Right lobe of liver (tissue), 6 donors: ENCODE measurements around the gene MACROD1. TPM values are rescaled to one million over a fixed set of nuclear protein-coding genes. Genes with fewer than 3 reads are reported as not detected.

Experiments used
- ATAC-seq, 4 donors: fragments of 200-7000 bp; cut with Tn5 transposase; one replicate each; pipeline ENCODE4 v1.9.1; 2020; ENCODE audit warnings: mild to moderate bottlenecking in 4 of 4, moderate library complexity in 4 of 4
- DNase-seq, 3 donors: peaks; one replicate each; pipeline ENCODE4 v3.0.0-alpha.2; 2020
- H3K27ac ChIP-seq, 3 donors: fragments of 200-600 bp; one replicate each; pipeline ENCODE4 v1.8.0; 2022
- H3K27me3 ChIP-seq, 2 donors: fragments of 200-600 bp; one replicate each; pipeline ENCODE4 v1.8.0; 2022
- H3K36me3 ChIP-seq, 4 donors: fragments of 200-600 bp; sonication (generic) in 1 of 4; one replicate each; pipeline versions ENCODE4 v1.5.1 to v1.8.0; 2017 to 2022; ENCODE audit warnings: control low read depth in 1 of 4
- H3K4me1 ChIP-seq, 4 donors: fragments of 200-600 bp; sonication (generic) in 1 of 4; one replicate each; pipeline versions ENCODE4 v1.5.1 to v1.8.0; 2017 to 2022; ENCODE audit warnings: control low read depth in 1 of 4
- H3K4me3 ChIP-seq, 3 donors: fragments of 200-600 bp; one replicate each; pipeline ENCODE4 v1.8.0; 2022
- H3K9me3 ChIP-seq, 4 donors: fragments of 200-600 bp; sonication (generic) in 1 of 4; one replicate each; pipeline versions ENCODE4 v1.5.1 to v1.8.0; 2017 to 2022; ENCODE audit warnings: control low read depth in 1 of 4
- POLR2A ChIP-seq: fragments of 450-650 bp; IDR thresholded peaks from one replicate; pipeline ENCODE4 v1.6.1; 2017; ENCODE audit warnings: antibody characterized with exemption, mild to moderate bottlenecking
- WGBS: methylation state at CpG from one replicate; pipeline ENCODE4 v1.1.6; 2018; ENCODE audit warnings: low coverage, low lambda C conversion rate; ENCODE audit not compliant: insufficient coverage; ENCODE audit errors: missing lambda C conversion rate; 5-methylcytosine and 5-hydroxymethylcytosine counted together
- intact Hi-C, 2 donors: fragments of 100-400 bp; cut with DNase I; formaldehyde crosslinking; loops; one replicate each; pipeline versions ENCODE4 v1.11.2 to v1.14.1; 2022
- total RNA-seq, 6 experiments: library from RNA; depleted of rRNA in 2 of 6; stranded (reverse); fragments of >200 nt in 2 of 6; fragmentation: NEBNext Ultra II Directional in 3 of 6; extraction: Animal tissue kit (Norgen Biotek cat#: 25700) in 3 of 6; gene quantifications; one replicate each; pipeline versions ENCODE4 v1.1.0 to v1.2.4, GENCODE V29; 2016 to 2023
- TF ChIP-seq, protein P1 (sequence below), 4 donors: fragments of 200-600 bp in 3 of 4; fragments of 450-650 bp in 1 of 4; IDR thresholded peaks; one replicate each; pipeline versions ENCODE4 v1.5.1 to v1.8.0; 2016 to 2022; ENCODE audit warnings: antibody characterized with exemption in 4 of 4, mild to moderate bottlenecking in 2 of 4
- donor health status: DM: no; HTN: yes; CAD: no.
- donor health status: DM: no; HTN: no; CAD: no.
- donor health status: DM: no; HTN: no; CAD: no.
- donor health status: DM: no; HTN: yes; CAD: no.
- donor health status: DM: no; HTN: yes; CAD: no.

MACROD1 gene
- total RNA-seq, 6 experiments from 2014 or later: 12.3 to 219 (median 27.8) TPM

DNA sequence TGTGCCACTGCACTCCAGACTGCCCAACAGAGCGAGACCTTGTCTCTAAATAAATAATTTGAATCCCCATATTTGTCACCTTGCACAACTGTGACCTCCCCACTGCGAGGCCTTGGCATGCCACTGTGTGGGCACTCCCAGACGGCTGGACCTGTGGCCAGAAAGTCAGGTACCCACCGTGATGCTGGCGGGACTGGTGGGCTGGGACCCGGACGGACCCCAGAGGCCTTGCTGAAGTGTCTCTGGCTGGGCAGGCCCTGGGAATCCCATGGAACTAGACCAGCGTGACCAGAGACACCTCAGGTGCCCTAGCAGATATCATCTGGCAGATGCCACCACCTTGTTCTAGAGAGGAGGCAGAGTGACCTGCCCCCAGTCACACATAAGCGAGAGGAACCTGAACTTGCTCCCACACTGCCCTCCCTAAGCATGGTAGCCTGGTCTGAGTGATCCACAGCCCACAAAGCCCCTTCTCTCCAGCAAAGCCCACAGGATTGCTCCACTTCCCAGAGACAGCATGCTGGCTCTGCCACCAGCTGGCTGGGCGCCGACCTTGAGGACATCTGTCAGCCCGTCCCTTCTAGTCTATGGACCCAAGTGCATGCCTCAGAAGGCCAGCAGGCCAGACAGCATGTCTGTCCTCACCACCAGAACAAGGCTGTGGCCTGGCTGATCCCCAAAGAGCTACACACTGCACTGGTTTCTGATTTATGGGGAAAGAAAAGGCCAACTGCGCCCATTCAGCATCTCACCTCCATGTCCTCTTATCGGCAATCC lies 9.5 kb downstream of the MACROD1 start:
- WGBS: 70% methylated on average over 8 of the region's 14 CpGs

DNA sequence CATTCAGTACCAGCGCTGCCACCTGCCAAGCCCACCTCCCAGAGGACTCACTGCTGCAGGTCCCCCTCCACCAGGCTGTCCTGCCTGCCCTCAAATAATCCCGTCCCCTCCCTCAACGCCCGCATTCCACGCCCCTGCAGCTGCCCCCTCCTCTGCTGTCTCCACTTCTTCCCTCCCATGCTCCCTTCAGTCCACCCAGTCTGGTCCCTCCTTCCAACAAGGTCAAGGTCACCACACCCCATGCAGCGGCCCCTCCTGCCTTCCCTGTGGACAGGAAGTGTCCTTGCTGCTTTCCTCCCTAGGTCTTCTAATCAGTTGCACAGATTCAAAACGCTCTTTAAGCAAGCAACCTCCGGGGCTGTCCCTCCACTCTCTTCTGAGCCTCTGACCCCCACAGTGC lies 12.1 kb downstream of the MACROD1 start:
- Histone ChIP-seq H3K4me1 (peaks cover 0 to 13% (median 6%) of the 10 kb centered on the region in 4 donors), H3K27ac (no peak overlapping the region), H3K9me3 (no peaks in the 10 kb centered on the region), H3K27me3 (no peaks in the 10 kb centered on the region), H3K36me3 (peaks cover 0 to 2% (median 0%) of the 10 kb centered on the region in 4 donors), H3K4me3 (no peak overlapping the region)
- no peak for DNase-seq
- WGBS: 39% methylated on average over 6 of the region's 8 CpGs
- TF ChIP-seq, protein P1, sequence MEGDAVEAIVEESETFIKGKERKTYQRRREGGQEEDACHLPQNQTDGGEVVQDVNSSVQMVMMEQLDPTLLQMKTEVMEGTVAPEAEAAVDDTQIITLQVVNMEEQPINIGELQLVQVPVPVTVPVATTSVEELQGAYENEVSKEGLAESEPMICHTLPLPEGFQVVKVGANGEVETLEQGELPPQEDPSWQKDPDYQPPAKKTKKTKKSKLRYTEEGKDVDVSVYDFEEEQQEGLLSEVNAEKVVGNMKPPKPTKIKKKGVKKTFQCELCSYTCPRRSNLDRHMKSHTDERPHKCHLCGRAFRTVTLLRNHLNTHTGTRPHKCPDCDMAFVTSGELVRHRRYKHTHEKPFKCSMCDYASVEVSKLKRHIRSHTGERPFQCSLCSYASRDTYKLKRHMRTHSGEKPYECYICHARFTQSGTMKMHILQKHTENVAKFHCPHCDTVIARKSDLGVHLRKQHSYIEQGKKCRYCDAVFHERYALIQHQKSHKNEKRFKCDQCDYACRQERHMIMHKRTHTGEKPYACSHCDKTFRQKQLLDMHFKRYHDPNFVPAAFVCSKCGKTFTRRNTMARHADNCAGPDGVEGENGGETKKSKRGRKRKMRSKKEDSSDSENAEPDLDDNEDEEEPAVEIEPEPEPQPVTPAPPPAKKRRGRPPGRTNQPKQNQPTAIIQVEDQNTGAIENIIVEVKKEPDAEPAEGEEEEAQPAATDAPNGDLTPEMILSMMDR (IDR thresholded peaks at IDR 0.05): no peak
- no peak for TF ChIP-seq POLR2A
- intact Hi-C loops: loop anchor here in 1 of 2 donors (5.0 kb wide), 1 partner anchor 157 kb away; no protein-coding TSS in a partner anchor
- no peak for ATAC-seq

More for the DNA sequence above, 9.5 kb downstream of the MACROD1 start:
- ATAC-seq: no peak
- intact Hi-C loops: no loop called here
- H3K36me3 ChIP-seq: no peaks in the 10 kb centered on the region
- H3K4me1 ChIP-seq: peaks cover 0 to under 1% (median 0%) of the 10 kb centered on the region in 4 donors
- H3K27ac ChIP-seq: no peak overlapping the region
- no peaks in the 10 kb centered on the region for H3K9me3 ChIP-seq
- DNase-seq: no peak
- TF ChIP-seq, protein P1 (IDR thresholded peaks at IDR 0.05): no peak
- TF ChIP-seq POLR2A: no peak
- no peak overlapping the region for H3K4me3 ChIP-seq
- no peaks in the 10 kb centered on the region for H3K27me3 ChIP-seq

DNA sequence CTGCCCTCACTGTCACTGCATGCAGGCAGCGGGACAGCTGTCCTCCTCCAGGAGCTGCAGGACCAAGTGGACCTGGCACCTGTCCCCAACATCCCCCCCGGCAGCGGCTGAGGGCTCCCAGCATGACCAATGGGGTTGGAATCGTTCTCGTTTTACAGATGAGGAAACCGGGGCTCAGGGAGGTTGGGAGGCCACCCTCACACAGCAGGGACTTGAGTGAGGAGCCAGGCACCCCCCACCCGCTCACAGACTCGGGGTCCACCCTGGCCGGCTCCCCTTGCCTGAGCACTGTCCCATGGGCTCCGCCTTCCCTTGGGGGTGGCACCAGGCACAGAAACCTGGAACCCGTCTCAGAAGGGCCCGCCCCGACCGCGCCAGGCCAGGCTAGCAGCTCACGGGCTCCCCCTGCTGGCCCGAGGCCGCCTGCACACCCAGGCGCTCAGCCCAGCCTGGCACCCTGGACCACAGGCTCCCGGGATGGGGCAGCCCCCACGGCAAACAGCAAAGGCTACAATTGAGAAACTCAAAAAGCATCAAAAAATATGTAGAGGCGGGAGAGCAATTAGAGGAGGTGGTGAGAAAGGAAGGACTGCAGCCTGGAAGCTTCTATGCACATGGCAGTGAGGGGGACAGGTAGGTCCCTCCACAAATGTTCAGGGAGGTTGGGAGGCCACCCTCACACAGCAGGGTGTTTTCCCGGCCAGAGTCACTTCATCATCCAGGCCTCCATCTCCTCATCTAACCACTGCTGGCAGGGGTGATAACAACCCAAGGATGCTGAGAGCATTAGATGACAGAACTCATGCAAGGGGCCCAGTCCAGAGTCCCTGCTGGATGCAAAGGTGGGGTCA lies 12.8 kb downstream of the MACROD1 start:
- ATAC-seq: peak; percentile 83 to 89 (median 85)
- no peaks in the 10 kb centered on the region for H3K27me3 ChIP-seq
- H3K4me1 ChIP-seq: peaks cover 0 to 13% (median 6%) of the 10 kb centered on the region in 4 donors
- peak; percentile 72 to 74 (median 72) for DNase-seq
- no peak overlapping the region for H3K27ac ChIP-seq
- H3K9me3 ChIP-seq: no peaks in the 10 kb centered on the region
- intact Hi-C loops: loop anchor here in 1 of 2 donors (5.0 kb wide), 1 partner anchor 156 kb away; no protein-coding TSS in a partner anchor
- no peak for TF ChIP-seq POLR2A
- TF ChIP-seq, protein P1 (IDR thresholded peaks at IDR 0.05): peak; percentile 95 to 100 (median 100)
- H3K4me3 ChIP-seq: no peak overlapping the region
- 8% methylated on average over 11 of the region's 23 CpGs for WGBS
- H3K36me3 ChIP-seq: peaks cover 0 to 3% (median 0%) of the 10 kb centered on the region in 4 donors

DNA sequence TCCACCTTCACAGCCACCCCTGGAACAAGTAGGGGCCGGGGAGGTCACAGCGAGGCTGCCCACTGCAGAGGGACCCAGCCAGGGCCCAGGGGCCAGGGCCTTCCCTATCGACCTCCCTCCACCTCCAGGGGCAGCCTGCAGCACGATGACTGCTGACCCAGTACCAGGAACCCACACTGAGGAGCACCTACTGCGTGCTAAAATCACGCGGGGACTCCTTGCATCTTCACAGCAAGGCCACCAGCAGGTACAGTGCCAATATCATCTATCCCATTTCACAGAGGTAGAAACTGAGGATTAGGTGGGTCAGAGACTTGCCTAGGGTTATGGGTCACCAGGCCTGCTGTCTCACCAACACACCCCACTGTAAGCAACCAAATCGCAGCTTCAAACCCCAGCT lies 14.6 kb downstream of the MACROD1 start:
- ATAC-seq (no peak), DNase-seq (no peak)
- H3K36me3 ChIP-seq: peaks cover 0 to 3% (median 0%) of the 10 kb centered on the region in 4 donors
- peaks cover 0 to 13% (median 6%) of the 10 kb centered on the region in 4 donors for H3K4me1 ChIP-seq
- H3K4me3 ChIP-seq: no peak overlapping the region
- 83% methylated on average over 1 of the region's 8 CpGs for WGBS
- no peaks in the 10 kb centered on the region for H3K9me3 ChIP-seq
- no peaks in the 10 kb centered on the region for H3K27me3 ChIP-seq
- intact Hi-C loops: loop anchor here (2.0 to 5.0 kb wide), 2 partner anchors 151 to 154 kb away; no protein-coding TSS in a partner anchor
- TF ChIP-seq, protein P1 (IDR thresholded peaks at IDR 0.05): no peak
- no peak for TF ChIP-seq POLR2A
- no peak overlapping the region for H3K27ac ChIP-seq
